CD14-positive monocyte (primary cell): Measurements from ENCODE around the gene TNFRSF13B. TPM values are rescaled to one million over a fixed set of nuclear protein-coding genes. Genes with fewer than 3 reads are reported as not detected.

Source experiments
- DNase-seq, 3 donors: peaks; one replicate each; pipeline ENCODE4 v3.0.0-alpha.2; 2011 to 2022
- H2AFZ ChIP-seq: 2 replicates; pipeline ENCODE4 v1.6.0; 2012; ENCODE audit warnings: mild to moderate bottlenecking, low read depth, low read length, inconsistent platforms; ENCODE audit not compliant: insufficient read depth, poor library complexity, severe bottlenecking
- H3K27ac ChIP-seq, 2 donors: 1 replicate in 1 of 2; 2 replicates in 1 of 2; pipeline ENCODE4 v1.5.1; 2012 to 2013; ENCODE audit warnings: low read length in 2 of 2, control low read depth in 1 of 2, inconsistent platforms in 1 of 2, low read depth in 1 of 2, mild to moderate bottlenecking in 1 of 2
- H3K27me3 ChIP-seq, 2 donors: one replicate each; pipeline versions ENCODE4 v1.6.0 to v1.6.1; 2011 to 2013; ENCODE audit warnings: low read length in 2 of 2; ENCODE audit not compliant: control insufficient read depth in 2 of 2, insufficient read depth in 2 of 2
- H3K36me3 ChIP-seq, 2 donors: replicated peaks in 1 of 2; 1 replicate in 1 of 2; 2 replicates in 1 of 2; pipeline versions ENCODE4 v1.5.1 to v1.6.1; 2012 to 2013; ENCODE audit warnings: low read length in 2 of 2, control low read depth in 1 of 2, inconsistent platforms in 1 of 2, mild to moderate bottlenecking in 1 of 2; ENCODE audit not compliant: insufficient read depth in 2 of 2, control insufficient read depth in 1 of 2
- H3K4me1 ChIP-seq, 2 donors: 1 replicate in 1 of 2; 2 replicates in 1 of 2; pipeline versions ENCODE4 v1.5.1 to v1.6.1; 2012 to 2013; ENCODE audit warnings: low read length in 2 of 2, control low read depth in 1 of 2, inconsistent platforms in 1 of 2, mild to moderate bottlenecking in 1 of 2, moderate library complexity in 1 of 2; ENCODE audit not compliant: insufficient read depth in 2 of 2, control insufficient read depth in 1 of 2
- H3K4me2 ChIP-seq: replicated peaks from 2 replicates; pipeline ENCODE3; 2012; ENCODE audit warnings: low read length, moderate library complexity, mild to moderate bottlenecking; ENCODE audit not compliant: poor library complexity, severe bottlenecking; ENCODE audit errors: extremely low read depth
- H3K4me3 ChIP-seq, 3 experiments: fragments of 200-600 bp in 1 of 3; sonication (generic) in 1 of 3; replicated peaks in 1 of 3; 1 replicate in 2 of 3; 2 replicates in 1 of 3; pipeline ENCODE4 v1.5.1; 2011 to 2013; ENCODE audit warnings: low read length in 3 of 3, mild to moderate bottlenecking in 3 of 3, control low read depth in 2 of 3, low read depth in 2 of 3, inconsistent platforms in 1 of 3, moderate library complexity in 1 of 3
- H3K79me2 ChIP-seq: 2 replicates; pipeline ENCODE4 v1.6.0; 2012; ENCODE audit warnings: mild to moderate bottlenecking, control low read depth, inconsistent platforms, low read length, moderate library complexity; ENCODE audit not compliant: insufficient read depth
- H3K9ac ChIP-seq: 2 replicates; pipeline ENCODE4 v1.6.0; 2017; ENCODE audit warnings: low read length, mild to moderate bottlenecking; ENCODE audit not compliant: insufficient read depth, poor library complexity, severe bottlenecking
- H3K9me3 ChIP-seq, 2 donors: replicated peaks in 1 of 2; 1 replicate in 1 of 2; 2 replicates in 1 of 2; pipeline versions ENCODE4 v1.5.1 to v1.6.1; 2012 to 2013; ENCODE audit warnings: low read length in 2 of 2, control low read depth in 1 of 2; ENCODE audit not compliant: control insufficient read depth in 1 of 2, insufficient read depth in 1 of 2
- H4K20me1 ChIP-seq: 2 replicates; pipeline ENCODE4 v1.6.0; 2012; ENCODE audit warnings: mild to moderate bottlenecking, low read length, control low read depth, moderate library complexity; ENCODE audit not compliant: insufficient read depth
- H3K27ac Mint-ChIP-seq, 7 donors: one replicate each; pipeline ENCODE4 v1.8.0; 2020; ENCODE audit warnings: mild to moderate bottlenecking in 7 of 7, mixed read lengths in 7 of 7, moderate library complexity in 6 of 7, inconsistent platforms in 2 of 7
- H3K27me3 Mint-ChIP-seq, 3 donors: one replicate each; pipeline ENCODE4 v1.8.0; 2021 to 2022; ENCODE audit warnings: low read depth in 3 of 3, mild to moderate bottlenecking in 3 of 3, mixed read lengths in 3 of 3, moderate library complexity in 3 of 3, inconsistent platforms in 1 of 3
- H3K36me3 Mint-ChIP-seq, 2 donors: one replicate each; pipeline ENCODE4 v1.8.0; 2020; ENCODE audit warnings: mixed read lengths in 2 of 2, inconsistent platforms in 1 of 2, mild to moderate bottlenecking in 1 of 2
- H3K4me1 Mint-ChIP-seq: one replicate; pipeline ENCODE4 v1.8.0; 2020; ENCODE audit warnings: mild to moderate bottlenecking, mixed read lengths
- H3K4me3 Mint-ChIP-seq, 2 donors: one replicate each; pipeline ENCODE4 v1.8.0; 2020; ENCODE audit warnings: mild to moderate bottlenecking in 2 of 2, mixed read lengths in 2 of 2, moderate library complexity in 1 of 2
- H3K9me3 Mint-ChIP-seq, 7 donors: one replicate each; pipeline ENCODE4 v1.8.0; 2020 to 2022; ENCODE audit warnings: mixed read lengths in 7 of 7, mild to moderate bottlenecking in 6 of 7, moderate library complexity in 6 of 7, inconsistent platforms in 2 of 7
- WGBS: methylation state at CpG from one replicate; pipeline ENCODE4 v1.1.5; 2013; ENCODE audit warnings: missing lambda C conversion rate; ENCODE audit not compliant: insufficient coverage; 5-methylcytosine and 5-hydroxymethylcytosine counted together
- intact Hi-C, 2 donors: fragments of 100-400 bp; cut with micrococcal nuclease; formaldehyde crosslinking; loops; one replicate each; pipeline versions ENCODE4 v1.15.0 to v1.15.1; 2023
- polyA plus RNA-seq, 3 donors: library from polyadenylated mRNA; depleted of rRNA in 1 of 3; unstranded in 2 of 3; stranded (reverse) in 1 of 3; fragments of 300-500 nt in 2 of 3; fragments of >200 nt in 1 of 3; fragmentation: Illumina TruSeq in 2 of 3; gene quantifications; 1 replicate in 2 of 3; 2 replicates in 1 of 3; pipeline ENCODE4 v1.2.3, GENCODE V29; 2012 to 2021
- TF ChIP-seq, protein P1 (sequence below): fragments of 200-600 bp; IDR thresholded peaks from one replicate; pipeline ENCODE4 v1.8.0; 2022; ENCODE audit warnings: antibody characterized with exemption, mild to moderate bottlenecking

The TNFRSF13B gene
- polyA plus RNA-seq, 3 donors: 0.21 to 0.47 TPM; not detected in 1

DNA sequence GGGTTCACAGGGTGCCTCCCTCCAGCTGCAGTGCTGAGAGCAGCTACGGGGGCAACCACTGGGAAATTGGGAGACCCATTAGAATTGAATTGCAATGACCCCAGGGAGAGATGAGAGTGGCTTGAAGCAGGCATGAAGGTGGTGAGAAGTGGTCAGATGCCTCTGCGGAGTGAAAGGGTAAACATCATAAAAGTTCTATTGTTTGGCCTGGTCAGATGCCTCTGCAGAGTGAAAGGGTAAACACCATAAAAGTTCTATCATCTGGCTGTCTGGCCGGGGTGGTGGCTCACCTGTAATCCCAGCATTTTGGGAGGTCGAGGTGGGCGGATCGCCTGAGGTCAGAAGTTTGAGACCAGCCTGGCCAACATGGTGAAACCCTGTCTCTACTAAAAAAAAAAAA, 53.5 kb downstream of the TNFRSF13B start:
- H2AFZ ChIP-seq: no peak overlapping the region
- peaks cover 1 to 3% (median 3%) of the 10 kb centered on the region in 3 donors for H3K27me3 Mint-ChIP-seq
- H3K9ac ChIP-seq: no peak overlapping the region
- no peak for DNase-seq
- no peaks in the 10 kb centered on the region for H3K36me3 Mint-ChIP-seq
- H3K27ac Mint-ChIP-seq: peak overlapping the region in 1 of 7 donors; percentile 29
- H4K20me1 ChIP-seq: no peaks in the 10 kb centered on the region
- WGBS: 90% methylated on average over 3 of the region's 6 CpGs
- H3K36me3 ChIP-seq: no peaks in the 10 kb centered on the region
- no peaks in the 10 kb centered on the region for H3K4me1 ChIP-seq
- H3K4me1 Mint-ChIP-seq: no peaks in the 10 kb centered on the region
- no peaks in the 10 kb centered on the region for H3K9me3 ChIP-seq
- H3K4me3 ChIP-seq: no peak overlapping the region
- TF ChIP-seq, protein P1, sequence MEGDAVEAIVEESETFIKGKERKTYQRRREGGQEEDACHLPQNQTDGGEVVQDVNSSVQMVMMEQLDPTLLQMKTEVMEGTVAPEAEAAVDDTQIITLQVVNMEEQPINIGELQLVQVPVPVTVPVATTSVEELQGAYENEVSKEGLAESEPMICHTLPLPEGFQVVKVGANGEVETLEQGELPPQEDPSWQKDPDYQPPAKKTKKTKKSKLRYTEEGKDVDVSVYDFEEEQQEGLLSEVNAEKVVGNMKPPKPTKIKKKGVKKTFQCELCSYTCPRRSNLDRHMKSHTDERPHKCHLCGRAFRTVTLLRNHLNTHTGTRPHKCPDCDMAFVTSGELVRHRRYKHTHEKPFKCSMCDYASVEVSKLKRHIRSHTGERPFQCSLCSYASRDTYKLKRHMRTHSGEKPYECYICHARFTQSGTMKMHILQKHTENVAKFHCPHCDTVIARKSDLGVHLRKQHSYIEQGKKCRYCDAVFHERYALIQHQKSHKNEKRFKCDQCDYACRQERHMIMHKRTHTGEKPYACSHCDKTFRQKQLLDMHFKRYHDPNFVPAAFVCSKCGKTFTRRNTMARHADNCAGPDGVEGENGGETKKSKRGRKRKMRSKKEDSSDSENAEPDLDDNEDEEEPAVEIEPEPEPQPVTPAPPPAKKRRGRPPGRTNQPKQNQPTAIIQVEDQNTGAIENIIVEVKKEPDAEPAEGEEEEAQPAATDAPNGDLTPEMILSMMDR: no peak
- intact Hi-C loops: no loop called here
- no peak overlapping the region for H3K4me3 Mint-ChIP-seq
- no peaks in the 10 kb centered on the region for H3K27me3 ChIP-seq
- peaks cover 0 to 3% (median 0%) of the 10 kb centered on the region in 7 donors for H3K9me3 Mint-ChIP-seq
- H3K4me2 ChIP-seq: no peak overlapping the region
- H3K79me2 ChIP-seq: no peaks in the 10 kb centered on the region
- H3K27ac ChIP-seq: no peak overlapping the region

DNA sequence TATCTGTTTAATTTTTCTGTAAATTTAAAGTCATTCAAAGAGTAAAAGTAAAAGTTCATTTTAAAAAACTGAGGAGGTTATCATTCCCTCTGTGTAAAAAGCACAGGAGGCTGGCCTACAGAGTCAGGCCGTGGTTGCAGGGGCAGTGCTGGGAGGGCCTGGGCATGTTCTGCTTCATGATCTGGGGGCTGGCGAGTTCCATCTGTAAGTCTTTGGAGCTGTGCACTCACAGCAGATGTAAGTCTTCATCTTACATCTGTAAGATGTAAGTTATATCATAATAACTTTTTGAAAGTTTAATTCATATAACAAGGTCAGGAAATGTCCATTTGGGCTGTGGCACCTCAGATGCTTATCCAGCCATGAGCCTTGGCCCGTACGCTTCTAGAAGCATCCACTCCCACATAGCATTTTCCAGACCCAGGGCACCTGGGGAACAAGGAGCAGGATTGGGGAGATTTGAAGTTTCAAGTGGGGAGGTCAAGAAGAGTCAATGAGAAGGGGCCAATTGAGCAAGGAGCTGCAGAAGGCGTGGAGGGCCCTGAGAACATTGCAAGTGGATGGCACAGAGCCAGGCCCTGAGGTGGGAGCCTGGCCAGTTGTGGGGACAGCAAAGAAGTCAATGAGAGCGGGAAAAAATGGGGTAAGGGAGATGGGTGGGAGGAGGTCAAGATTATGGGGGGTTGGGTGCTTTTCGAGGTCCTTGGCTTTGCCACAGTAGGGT, 54.1 kb downstream of the TNFRSF13B start:
- DNase-seq: no peak
- peak overlapping the region in 1 of 7 donors; percentile 29 for H3K27ac Mint-ChIP-seq
- Histone ChIP-seq H3K27me3 (no peaks in the 10 kb centered on the region), H4K20me1 (no peaks in the 10 kb centered on the region), H3K4me2 (no peak overlapping the region), H3K9ac (no peak overlapping the region), H3K36me3 (no peaks in the 10 kb centered on the region), H3K9me3 (no peaks in the 10 kb centered on the region), H3K4me3 (no peak overlapping the region), H2AFZ (no peak overlapping the region), H3K79me2 (no peaks in the 10 kb centered on the region), H3K27ac (no peak overlapping the region), H3K4me1 (no peaks in the 10 kb centered on the region)
- intact Hi-C loops: no loop called here
- H3K9me3 Mint-ChIP-seq: peaks cover 0 to 3% (median 0%) of the 10 kb centered on the region in 7 donors
- peaks cover 1 to 3% (median 3%) of the 10 kb centered on the region in 3 donors for H3K27me3 Mint-ChIP-seq
- TF ChIP-seq, protein P1: no peak
- H3K36me3 Mint-ChIP-seq: no peaks in the 10 kb centered on the region
- no peaks in the 10 kb centered on the region for H3K4me1 Mint-ChIP-seq
- WGBS: 96% methylated on average over 4 of the region's 7 CpGs
- no peak overlapping the region for H3K4me3 Mint-ChIP-seq
